ENCODE results near the gene FCGBP.

FCGBP gene

GRCh38 chr19:39936020-39936419 is 1.6 kb upstream of the FCGBP start:
- no peak for FAIRE-seq
- no peak for TF ChIP-seq POLR2A (IDR thresholded peaks at IDR 0.05; ENCODE audit: low read depth, low read length)
- no peak for TF ChIP-seq POU2F2 (IDR thresholded peaks at IDR 0.05; ENCODE audit: low read depth, low read length)
- no peak for TF ChIP-seq SPI1 (IDR thresholded peaks at IDR 0.05; ENCODE audit: low read depth, low read length)
- no peak for TF ChIP-seq TAF1 (IDR thresholded peaks at IDR 0.05; ENCODE audit: low read depth, low read length)
- no peak for TF ChIP-seq PAX5 (IDR thresholded peaks at IDR 0.05; ENCODE audit: insufficient read depth, low read length, severe bottlenecking)
- no peak for TF ChIP-seq POLR2AphosphoS5 (IDR thresholded peaks at IDR 0.05; ENCODE audit: low read depth, low read length)

GRCh38 chr19:39935364-39935661 is 879 bp upstream of the FCGBP start:
- no peak for TF ChIP-seq POLR2A (IDR thresholded peaks at IDR 0.05; ENCODE audit: low read depth, low read length)
- no peak for TF ChIP-seq PAX5 (IDR thresholded peaks at IDR 0.05; ENCODE audit: insufficient read depth, low read length, severe bottlenecking)
- no peak for TF ChIP-seq POLR2AphosphoS5 (IDR thresholded peaks at IDR 0.05; ENCODE audit: low read depth, low read length)
- no peak for TF ChIP-seq POU2F2 (IDR thresholded peaks at IDR 0.05; ENCODE audit: low read depth, low read length)
- TF ChIP-seq SPI1 (IDR thresholded peaks at IDR 0.05; ENCODE audit: low read depth, low read length): no peak
- DNase-seq (ENCODE audit: insufficient read length, low spot score) (no peak), FAIRE-seq (no peak)

More at GRCh38 chr19:39936020-39936419, 1.6 kb upstream of the FCGBP start:
- DNase-seq (ENCODE audit: insufficient read length, low spot score): no peak

DNA sequence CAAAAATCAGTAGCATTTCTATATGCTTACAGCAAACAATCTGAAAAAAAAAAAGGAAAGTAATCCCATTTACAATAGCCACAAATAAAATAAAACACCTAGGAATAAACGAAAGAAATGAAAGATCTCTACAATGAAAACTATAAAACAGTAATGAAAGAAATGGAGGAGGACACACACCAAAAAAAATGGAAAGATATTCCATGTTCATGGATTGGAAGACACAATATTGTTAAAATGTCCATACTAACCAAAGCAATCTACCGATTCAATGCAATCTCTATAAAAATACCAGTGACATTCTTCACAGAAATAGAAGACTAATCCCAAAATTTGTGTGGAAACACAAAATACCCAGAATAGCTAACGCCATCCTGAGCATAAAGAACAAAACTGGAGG is 4.7 kb downstream of the FCGBP start:
- FAIRE-seq (no peak), DNase-seq (ENCODE audit: insufficient read length, low spot score) (no peak)
- no peak for TF ChIP-seq TAF1 (IDR thresholded peaks at IDR 0.05; ENCODE audit: low read depth, low read length)
- TF ChIP-seq POLR2A (IDR thresholded peaks at IDR 0.05; ENCODE audit: low read depth, low read length): no peak

DNA sequence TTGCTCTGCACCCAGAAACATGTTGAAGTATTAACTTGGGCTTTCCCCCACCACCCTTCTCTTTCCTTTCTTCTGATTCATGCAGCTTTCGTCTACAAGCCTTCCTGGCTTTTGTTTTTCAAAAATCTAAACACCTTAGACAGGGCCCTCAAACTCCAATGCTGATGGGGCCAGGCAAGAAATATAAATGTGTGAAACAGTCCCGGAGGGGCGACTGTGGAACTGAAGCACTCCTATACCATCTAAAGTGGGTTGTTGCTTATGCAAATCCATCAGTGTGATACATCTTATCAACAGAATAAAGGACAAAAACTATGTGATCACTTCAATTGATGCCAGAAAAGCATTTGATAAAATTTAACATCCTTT is 6.1 kb downstream of the FCGBP start:
- TF ChIP-seq POLR2AphosphoS5 (IDR thresholded peaks at IDR 0.05; ENCODE audit: low read depth, low read length): no peak
- DNase-seq (ENCODE audit: insufficient read length, low spot score) (no peak), FAIRE-seq (no peak)

GRCh38 chr19:39927524-39928356 is 6.7 kb downstream of the FCGBP start:
- no peak for DNase-seq (ENCODE audit: insufficient read length, low spot score)
- no peak for FAIRE-seq
- TF ChIP-seq PAX5 (IDR thresholded peaks at IDR 0.05; ENCODE audit: insufficient read depth, low read length, severe bottlenecking): no peak
- TF ChIP-seq POU2F2 (IDR thresholded peaks at IDR 0.05; ENCODE audit: low read depth, low read length): no peak

DNA sequence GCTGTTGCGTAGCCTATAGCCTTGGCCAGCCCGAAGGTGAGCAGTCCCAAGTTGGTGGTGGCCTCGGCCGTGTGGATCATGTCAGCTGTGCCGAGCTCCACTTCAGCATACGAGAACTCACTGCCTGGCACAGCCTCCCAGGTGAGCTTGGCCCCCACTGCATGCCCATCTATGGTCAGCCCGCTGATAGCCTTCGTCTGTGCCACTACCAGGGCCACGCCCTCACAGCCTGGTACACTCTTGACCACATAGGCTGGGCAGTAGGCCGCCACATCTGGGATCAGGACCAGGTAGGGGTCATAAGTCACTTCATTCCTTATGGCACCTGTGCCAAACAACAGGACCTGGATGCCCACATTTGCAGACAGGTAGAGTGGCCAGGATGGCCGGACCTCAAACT is 7.4 kb downstream of the FCGBP start:
- TF ChIP-seq POU2F2 (IDR thresholded peaks at IDR 0.05; ENCODE audit: low read depth, low read length) (no peak), POLR2A (IDR thresholded peaks at IDR 0.05; ENCODE audit: low read depth, low read length) (no peak), POLR2AphosphoS5 (IDR thresholded peaks at IDR 0.05; ENCODE audit: low read depth, low read length) (no peak), SPI1 (IDR thresholded peaks at IDR 0.05; ENCODE audit: low read depth, low read length) (no peak), PAX5 (IDR thresholded peaks at IDR 0.05; ENCODE audit: insufficient read depth, low read length, severe bottlenecking) (no peak), TAF1 (IDR thresholded peaks at IDR 0.05; ENCODE audit: low read depth, low read length) (no peak)
- FAIRE-seq: no peak
- DNase-seq (ENCODE audit: insufficient read length, low spot score): no peak

- FAIRE-seq (no peak), DNase-seq (ENCODE audit: insufficient read length, low spot score) (no peak)
- no peak for TF ChIP-seq TAF1 (IDR thresholded peaks at IDR 0.05; ENCODE audit: low read depth, low read length)
- no peak for TF ChIP-seq POLR2AphosphoS5 (IDR thresholded peaks at IDR 0.05; ENCODE audit: low read depth, low read length)
- TF ChIP-seq POU2F2 (IDR thresholded peaks at IDR 0.05; ENCODE audit: low read depth, low read length): no peak
- no peak for TF ChIP-seq PAX5 (IDR thresholded peaks at IDR 0.05; ENCODE audit: insufficient read depth, low read length, severe bottlenecking)
Measured at GRCh38 chr19:39926170-39926760, 8.2 kb downstream of the FCGBP start.

DNA sequence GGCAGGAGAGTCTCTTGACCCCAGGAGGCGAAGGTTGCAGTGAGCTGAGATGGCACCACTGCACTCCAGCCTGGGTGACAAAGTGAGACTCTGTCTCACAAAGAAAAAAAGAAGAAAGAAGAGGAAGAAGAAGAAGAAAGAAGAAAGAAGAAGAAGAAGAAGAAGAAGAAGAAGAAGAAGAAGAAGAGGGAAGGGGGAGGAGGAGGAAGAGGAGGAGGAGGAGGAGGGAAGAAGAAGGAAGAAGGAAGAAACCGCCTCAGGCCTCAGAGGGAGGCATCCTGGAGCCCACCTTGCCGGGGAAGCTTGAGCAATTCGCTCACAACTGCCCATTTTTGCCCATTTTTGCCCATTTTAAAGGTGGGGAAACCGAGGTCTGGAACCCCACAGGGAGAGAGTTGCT is 9.5 kb downstream of the FCGBP start:
- TF ChIP-seq POLR2AphosphoS5 (IDR thresholded peaks at IDR 0.05; ENCODE audit: low read depth, low read length) (no peak), POLR2A (IDR thresholded peaks at IDR 0.05; ENCODE audit: low read depth, low read length) (no peak), PAX5 (IDR thresholded peaks at IDR 0.05; ENCODE audit: insufficient read depth, low read length, severe bottlenecking) (no peak), POU2F2 (IDR thresholded peaks at IDR 0.05; ENCODE audit: low read depth, low read length) (no peak), SPI1 (IDR thresholded peaks at IDR 0.05; ENCODE audit: low read depth, low read length) (no peak), TAF1 (IDR thresholded peaks at IDR 0.05; ENCODE audit: low read depth, low read length) (no peak)
- no peak for FAIRE-seq
- no peak for DNase-seq (ENCODE audit: insufficient read length, low spot score)

- TF ChIP-seq POU2F2 (IDR thresholded peaks at IDR 0.05; ENCODE audit: low read depth, low read length) (no peak), TAF1 (IDR thresholded peaks at IDR 0.05; ENCODE audit: low read depth, low read length) (no peak), POLR2A (IDR thresholded peaks at IDR 0.05; ENCODE audit: low read depth, low read length) (no peak), POLR2AphosphoS5 (IDR thresholded peaks at IDR 0.05; ENCODE audit: low read depth, low read length) (no peak), PAX5 (IDR thresholded peaks at IDR 0.05; ENCODE audit: insufficient read depth, low read length, severe bottlenecking) (no peak), SPI1 (IDR thresholded peaks at IDR 0.05; ENCODE audit: low read depth, low read length) (no peak)
- no peak for FAIRE-seq
- no peak for DNase-seq (ENCODE audit: insufficient read length, low spot score)
Measured at GRCh38 chr19:39924389-39924788, 10.0 kb downstream of the FCGBP start.

DNA sequence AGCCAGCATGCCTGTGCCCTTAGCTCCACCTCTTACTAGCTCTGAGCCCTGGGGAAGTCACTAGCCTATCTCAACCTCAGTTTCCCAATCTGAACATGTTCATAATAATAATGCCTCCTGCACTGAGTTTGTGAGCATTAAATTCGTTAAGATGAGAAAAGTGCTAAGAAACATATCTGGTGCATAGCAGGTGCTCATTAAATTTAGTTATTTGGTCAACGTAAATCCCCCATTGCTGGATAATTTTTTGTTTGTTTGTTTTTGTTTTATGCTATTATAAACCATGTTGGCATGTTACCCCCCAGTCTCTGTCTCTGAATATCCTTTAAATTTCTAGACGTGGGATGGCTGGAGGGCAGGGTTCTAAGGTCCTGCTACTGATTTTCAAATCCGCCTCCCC is 10.6 kb downstream of the FCGBP start:
- TF ChIP-seq POLR2AphosphoS5 (IDR thresholded peaks at IDR 0.05; ENCODE audit: low read depth, low read length) (no peak), POU2F2 (IDR thresholded peaks at IDR 0.05; ENCODE audit: low read depth, low read length) (no peak), POLR2A (IDR thresholded peaks at IDR 0.05; ENCODE audit: low read depth, low read length) (no peak), PAX5 (IDR thresholded peaks at IDR 0.05; ENCODE audit: insufficient read depth, low read length, severe bottlenecking) (no peak), TAF1 (IDR thresholded peaks at IDR 0.05; ENCODE audit: low read depth, low read length) (no peak), SPI1 (IDR thresholded peaks at IDR 0.05; ENCODE audit: low read depth, low read length) (no peak)
- FAIRE-seq (no peak), DNase-seq (ENCODE audit: insufficient read length, low spot score) (no peak)

Data from GM12891 (cell line).